ENCODE data around the gene CCDC169.

DNA sequence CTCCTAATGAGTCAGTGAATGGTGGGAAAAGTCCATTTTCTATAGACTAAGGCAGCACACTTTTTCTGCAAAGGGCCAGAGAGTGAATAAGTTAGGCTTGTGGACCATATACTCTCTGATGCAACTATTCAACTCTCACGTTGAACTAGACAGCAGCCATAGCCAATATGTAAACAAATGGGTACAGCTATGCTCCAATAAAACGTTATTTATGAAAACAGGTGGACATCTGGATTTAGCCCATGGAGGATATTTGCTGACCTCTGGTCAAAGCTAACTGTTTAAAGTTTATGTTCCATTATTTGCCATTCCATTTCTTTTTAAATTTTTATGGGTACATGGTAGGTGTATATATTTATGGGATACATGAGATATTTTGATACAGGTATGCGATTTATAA lies 4.7 kb upstream of the CCDC169 start:
- TF ChIP-seq POLR2A (IDR thresholded peaks at IDR 0.05; ENCODE audit: low read depth, low read length) (no peak), RAD21 (IDR thresholded peaks at IDR 0.05; ENCODE audit: low read length) (no peak), SMC3 (IDR thresholded peaks at IDR 0.05; ENCODE audit: low read depth, low read length) (no peak)
- TF ChIP-seq, protein P1, sequence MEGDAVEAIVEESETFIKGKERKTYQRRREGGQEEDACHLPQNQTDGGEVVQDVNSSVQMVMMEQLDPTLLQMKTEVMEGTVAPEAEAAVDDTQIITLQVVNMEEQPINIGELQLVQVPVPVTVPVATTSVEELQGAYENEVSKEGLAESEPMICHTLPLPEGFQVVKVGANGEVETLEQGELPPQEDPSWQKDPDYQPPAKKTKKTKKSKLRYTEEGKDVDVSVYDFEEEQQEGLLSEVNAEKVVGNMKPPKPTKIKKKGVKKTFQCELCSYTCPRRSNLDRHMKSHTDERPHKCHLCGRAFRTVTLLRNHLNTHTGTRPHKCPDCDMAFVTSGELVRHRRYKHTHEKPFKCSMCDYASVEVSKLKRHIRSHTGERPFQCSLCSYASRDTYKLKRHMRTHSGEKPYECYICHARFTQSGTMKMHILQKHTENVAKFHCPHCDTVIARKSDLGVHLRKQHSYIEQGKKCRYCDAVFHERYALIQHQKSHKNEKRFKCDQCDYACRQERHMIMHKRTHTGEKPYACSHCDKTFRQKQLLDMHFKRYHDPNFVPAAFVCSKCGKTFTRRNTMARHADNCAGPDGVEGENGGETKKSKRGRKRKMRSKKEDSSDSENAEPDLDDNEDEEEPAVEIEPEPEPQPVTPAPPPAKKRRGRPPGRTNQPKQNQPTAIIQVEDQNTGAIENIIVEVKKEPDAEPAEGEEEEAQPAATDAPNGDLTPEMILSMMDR (conservative IDR thresholded peaks at IDR 0.05; ENCODE audit: low read depth, low read length), result no peak
- TF ChIP-seq, protein P2, sequence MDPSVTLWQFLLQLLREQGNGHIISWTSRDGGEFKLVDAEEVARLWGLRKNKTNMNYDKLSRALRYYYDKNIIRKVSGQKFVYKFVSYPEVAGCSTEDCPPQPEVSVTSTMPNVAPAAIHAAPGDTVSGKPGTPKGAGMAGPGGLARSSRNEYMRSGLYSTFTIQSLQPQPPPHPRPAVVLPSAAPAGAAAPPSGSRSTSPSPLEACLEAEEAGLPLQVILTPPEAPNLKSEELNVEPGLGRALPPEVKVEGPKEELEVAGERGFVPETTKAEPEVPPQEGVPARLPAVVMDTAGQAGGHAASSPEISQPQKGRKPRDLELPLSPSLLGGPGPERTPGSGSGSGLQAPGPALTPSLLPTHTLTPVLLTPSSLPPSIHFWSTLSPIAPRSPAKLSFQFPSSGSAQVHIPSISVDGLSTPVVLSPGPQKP (IDR thresholded peaks at IDR 0.05; ENCODE audit: borderline replicate concordance, low read depth, low read length), result no peak
- TF ChIP-seq, protein P3, sequence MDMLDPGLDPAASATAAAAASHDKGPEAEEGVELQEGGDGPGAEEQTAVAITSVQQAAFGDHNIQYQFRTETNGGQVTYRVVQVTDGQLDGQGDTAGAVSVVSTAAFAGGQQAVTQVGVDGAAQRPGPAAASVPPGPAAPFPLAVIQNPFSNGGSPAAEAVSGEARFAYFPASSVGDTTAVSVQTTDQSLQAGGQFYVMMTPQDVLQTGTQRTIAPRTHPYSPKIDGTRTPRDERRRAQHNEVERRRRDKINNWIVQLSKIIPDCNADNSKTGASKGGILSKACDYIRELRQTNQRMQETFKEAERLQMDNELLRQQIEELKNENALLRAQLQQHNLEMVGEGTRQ (IDR thresholded peaks at IDR 0.05; ENCODE audit: low read depth, low read length), result no peak

Data from IMR-90 (cell line).